Kidney (tissue), 14 donors: ENCODE results near the gene GJE1. TPM values are rescaled to one million over a fixed set of nuclear protein-coding genes. Genes with fewer than 3 reads are reported as not detected.
"Not testable (repeated sequence)": the region's sequence is repeated elsewhere in the genome, so short reads cannot be mapped to it uniquely, and the experiment has no call there.

ENCODE experiments used
- DNase-seq, 5 donors: peaks; one replicate each; pipeline ENCODE4 v3.0.0-alpha.2; 2013 to 2020
- FAIRE-seq: peaks from 2 replicates; lab custom pipeline; 2012; peaks lifted over from hg19 to GRCh38; lab: Jason Lieb, UNC
- H3K27ac ChIP-seq, 2 donors: one replicate each; pipeline ENCODE4 v1.7.0; 2013; ENCODE audit warnings: low read depth in 2 of 2, low read length in 2 of 2, inconsistent platforms in 1 of 2
- H3K27me3 ChIP-seq: one replicate; pipeline ENCODE4 v1.7.1; 2013; ENCODE audit warnings: low read length, inconsistent platforms; ENCODE audit not compliant: control insufficient read depth, insufficient read depth
- H3K36me3 ChIP-seq, 3 donors: one replicate each; pipeline versions ENCODE4 v1.7.0 to v1.7.1; 2013; ENCODE audit warnings: low read length in 3 of 3, control low read depth in 1 of 3, inconsistent platforms in 1 of 3; ENCODE audit not compliant: insufficient read depth in 3 of 3, control insufficient read depth in 2 of 3
- H3K4me1 ChIP-seq, 3 donors: one replicate each; pipeline versions ENCODE4 v1.7.0 to v1.7.1; 2013; ENCODE audit warnings: low read length in 3 of 3, inconsistent platforms in 1 of 3, low read depth in 1 of 3; ENCODE audit not compliant: control insufficient read depth in 2 of 3, insufficient read depth in 2 of 3
- H3K4me3 ChIP-seq, 3 donors: one replicate each; pipeline versions ENCODE4 v1.7.0 to v1.8.1; 2013; ENCODE audit warnings: low read length in 3 of 3, control low read depth in 1 of 3, inconsistent platforms in 1 of 3
- H3K9ac ChIP-seq, 3 donors: one replicate each; pipeline versions ENCODE4 v1.7.0 to v1.7.1; 2013; ENCODE audit warnings: low read length in 3 of 3, control low read depth in 1 of 3, inconsistent platforms in 1 of 3
- H3K9me3 ChIP-seq, 3 donors: one replicate each; pipeline versions ENCODE4 v1.7.0 to v1.7.1; 2013; ENCODE audit warnings: low read length in 3 of 3, control low read depth in 1 of 3, inconsistent platforms in 1 of 3; ENCODE audit not compliant: control insufficient read depth in 2 of 3, insufficient read depth in 1 of 3
- intact Hi-C: fragments of 100-400 bp; cut with DNase I; formaldehyde crosslinking; loops from one replicate; pipeline ENCODE4 v1.11.1; 2022
- polyA plus RNA-seq: library from polyadenylated mRNA; stranded (reverse); fragments of 350-450 nt; fragmentation: Illumina TruSeq; extraction: RNeasy Lipid Tissue Mini Kit (QIAGEN cat#74804); gene quantifications from one replicate; pipeline ENCODE4 v1.2.3, GENCODE V29; 2014; ENCODE audit warnings: low read depth, low replicate concordance; ENCODE audit not compliant: insufficient read depth
- total RNA-seq: library from RNA; stranded (reverse); fragmentation: NEBNext Ultra II Directional; extraction: Animal tissue kit (Norgen Biotek cat#: 25700); gene quantifications from one replicate; pipeline ENCODE4 v1.2.1, GENCODE V29; 2021
- TF ChIP-seq, protein P1 (sequence below): IDR thresholded peaks from 3 replicates; pipeline ENCODE4 v1.5.1; 2012; ENCODE audit warnings: mild to moderate bottlenecking, moderate library complexity, borderline replicate concordance; ENCODE audit not compliant: insufficient read depth; ENCODE audit errors: extremely low read depth
- donor health status: control.
- donor health status: control.
- donor health status: control.
- donor health status: control.
- donor health status: control.
- donor health status: DM: yes; HTN: yes; CAD: no.
- donor health status: Normal renal cell carcinoma (clear cell type).

The GJE1 gene
- total and polyA plus RNA-seq, 2 donors from 2014 or later, result not detected

DNA sequence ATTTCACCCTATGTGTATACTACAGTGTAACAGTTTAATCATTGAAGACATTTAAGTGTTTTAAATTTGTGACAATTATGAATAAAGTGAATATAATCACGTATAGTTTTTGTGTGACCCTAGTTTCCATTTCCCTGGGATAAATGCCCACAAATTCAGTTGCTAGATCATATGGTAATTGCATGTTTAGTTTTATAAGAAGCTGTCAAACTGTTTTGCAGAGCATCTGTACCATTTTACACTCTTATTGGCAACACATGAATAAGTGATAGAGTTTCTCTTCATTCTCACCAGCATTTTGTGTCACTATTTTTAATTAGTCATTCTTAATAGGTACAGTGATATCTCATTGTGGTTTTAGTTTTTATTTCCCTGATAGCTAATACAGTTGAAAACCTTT, 21.6 kb downstream of the GJE1 start:
- Histone ChIP-seq H3K9me3 (no peaks in the 10 kb centered on the region), H3K27ac (no peak overlapping the region), H3K4me3 (no peak overlapping the region), H3K9ac (no peak overlapping the region), H3K27me3 (no peaks in the 10 kb centered on the region), H3K36me3 (no peaks in the 10 kb centered on the region), H3K4me1 (peaks cover 0 to 4% (median 0%) of the 10 kb centered on the region in 3 donors)
- FAIRE-seq (no peak), DNase-seq (no peak)
- intact Hi-C loops, result no loop called here
- TF ChIP-seq, protein P1, sequence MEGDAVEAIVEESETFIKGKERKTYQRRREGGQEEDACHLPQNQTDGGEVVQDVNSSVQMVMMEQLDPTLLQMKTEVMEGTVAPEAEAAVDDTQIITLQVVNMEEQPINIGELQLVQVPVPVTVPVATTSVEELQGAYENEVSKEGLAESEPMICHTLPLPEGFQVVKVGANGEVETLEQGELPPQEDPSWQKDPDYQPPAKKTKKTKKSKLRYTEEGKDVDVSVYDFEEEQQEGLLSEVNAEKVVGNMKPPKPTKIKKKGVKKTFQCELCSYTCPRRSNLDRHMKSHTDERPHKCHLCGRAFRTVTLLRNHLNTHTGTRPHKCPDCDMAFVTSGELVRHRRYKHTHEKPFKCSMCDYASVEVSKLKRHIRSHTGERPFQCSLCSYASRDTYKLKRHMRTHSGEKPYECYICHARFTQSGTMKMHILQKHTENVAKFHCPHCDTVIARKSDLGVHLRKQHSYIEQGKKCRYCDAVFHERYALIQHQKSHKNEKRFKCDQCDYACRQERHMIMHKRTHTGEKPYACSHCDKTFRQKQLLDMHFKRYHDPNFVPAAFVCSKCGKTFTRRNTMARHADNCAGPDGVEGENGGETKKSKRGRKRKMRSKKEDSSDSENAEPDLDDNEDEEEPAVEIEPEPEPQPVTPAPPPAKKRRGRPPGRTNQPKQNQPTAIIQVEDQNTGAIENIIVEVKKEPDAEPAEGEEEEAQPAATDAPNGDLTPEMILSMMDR, result no peak

DNA sequence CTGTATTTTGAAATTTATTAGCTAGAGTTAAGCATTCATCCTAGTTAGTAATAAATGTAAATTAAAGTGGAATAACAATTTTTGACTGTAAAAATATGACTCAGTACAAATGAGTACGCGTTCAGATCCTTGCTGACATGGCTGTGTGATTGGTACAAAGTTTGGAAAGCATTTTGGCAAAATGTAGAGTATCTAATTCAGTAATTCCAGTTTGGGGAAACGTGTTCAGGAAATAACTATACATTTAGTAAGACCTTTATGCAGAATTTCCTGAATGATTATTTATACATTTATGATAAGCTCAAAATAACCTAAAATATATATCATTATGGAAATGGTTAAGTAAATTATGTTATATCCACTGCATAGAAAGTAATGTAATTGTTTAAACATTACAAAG, 22.4 kb downstream of the GJE1 start:
- Histone ChIP-seq H3K4me3 (no peak overlapping the region), H3K27me3 (no peaks in the 10 kb centered on the region), H3K4me1 (peaks cover 0 to 4% (median 0%) of the 10 kb centered on the region in 3 donors), H3K9me3 (no peaks in the 10 kb centered on the region), H3K9ac (no peak overlapping the region), H3K27ac (no peak overlapping the region), H3K36me3 (no peaks in the 10 kb centered on the region)
- DNase-seq (no peak), FAIRE-seq (peak; percentile 11)
- intact Hi-C loops, result no loop called here
- TF ChIP-seq, protein P1, result no peak

DNA sequence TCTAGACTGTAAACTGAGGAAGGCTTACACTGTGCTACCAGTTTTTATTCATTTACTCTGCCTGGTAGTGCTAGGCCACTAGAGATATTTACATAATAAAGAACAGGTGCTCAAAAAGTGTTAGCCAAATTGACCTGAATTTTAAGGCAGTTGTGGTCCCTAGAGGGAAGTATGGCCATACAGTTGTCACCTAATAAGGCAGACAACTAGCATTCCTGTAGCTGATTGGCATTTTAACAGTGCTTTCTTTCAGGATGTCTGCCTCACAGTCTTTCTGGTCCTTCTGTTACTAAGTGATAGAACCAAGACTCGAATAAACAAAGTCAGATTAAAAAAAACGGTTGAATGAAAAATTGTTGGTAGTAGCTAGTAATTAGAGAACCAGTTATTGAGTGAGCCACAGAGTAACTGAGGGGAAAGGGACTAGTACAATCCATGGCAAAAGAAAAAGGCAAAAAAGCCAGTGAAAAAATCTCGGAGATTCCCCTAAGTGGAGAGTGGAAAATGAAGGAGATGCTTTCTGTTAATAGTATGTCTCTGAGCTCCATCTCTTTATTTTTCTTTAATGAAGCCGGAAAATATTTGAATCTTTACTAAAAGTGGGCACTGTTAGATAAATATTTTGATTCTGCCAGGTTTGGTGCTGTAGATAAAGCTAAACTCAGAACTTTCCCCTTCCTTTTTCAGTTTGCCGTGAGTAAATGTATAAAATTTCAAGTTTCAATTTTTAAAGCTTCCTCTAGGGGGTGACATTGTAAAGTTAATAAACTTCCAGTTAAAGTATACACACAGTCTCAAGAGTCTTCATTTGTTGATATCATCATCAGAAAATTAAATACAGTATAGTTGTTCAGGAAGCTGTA, 23.4 kb downstream of the GJE1 start:
- DNase-seq, result peak in 2 of 5 donors; percentile 19 to 34
- H3K9me3 ChIP-seq, result no peaks in the 10 kb centered on the region
- FAIRE-seq, result peak; percentile 81
- intact Hi-C loops, result no loop called here
- TF ChIP-seq, protein P1, result no peak
- H3K27me3 ChIP-seq, result no peaks in the 10 kb centered on the region
- H3K27ac ChIP-seq, result no peak overlapping the region
- H3K4me1 ChIP-seq, result peaks cover 0 to 4% (median 0%) of the 10 kb centered on the region in 3 donors
- no peaks in the 10 kb centered on the region for H3K36me3 ChIP-seq
- no peak overlapping the region for H3K4me3 ChIP-seq
- H3K9ac ChIP-seq, result no peak overlapping the region

DNA sequence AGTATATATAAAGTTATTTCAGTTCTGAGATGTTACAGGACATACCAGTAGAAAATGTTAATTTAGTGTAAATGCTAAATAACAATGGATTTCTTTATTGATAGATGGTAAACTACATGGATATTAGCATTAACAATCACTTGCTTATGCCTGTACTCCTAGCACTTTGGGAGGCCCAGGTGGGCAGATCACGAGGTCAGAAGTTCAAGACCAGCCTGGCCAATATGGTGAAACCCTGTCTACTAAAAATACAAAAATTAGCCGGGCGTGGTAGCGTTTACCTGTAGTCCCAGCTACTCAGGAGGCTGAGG, 24.0 kb downstream of the GJE1 start:
- intact Hi-C loops, result not testable (repeated sequence)

More for the DNA sequence above, 24.0 kb downstream of the GJE1 start:
- not testable (repeated sequence) for H3K4me3 ChIP-seq, H3K4me1 ChIP-seq, DNase-seq, FAIRE-seq, H3K9ac ChIP-seq, H3K9me3 ChIP-seq, H3K27ac ChIP-seq, H3K36me3 ChIP-seq, H3K27me3 ChIP-seq
